BJ (cell line): ENCODE data around the gene CYP24A1. TPM values are rescaled to one million over a fixed set of nuclear protein-coding genes. Genes with fewer than 3 reads are reported as not detected.

Source experiments
- CTCF ChIA-PET: fragments of 350-600 bp; formaldehyde crosslinking; extraction: SDS; loops from one replicate; lab custom pipeline; 2021; ENCODE audit warnings: antibody characterized with exemption, inconsistent platforms; lab: Yijun Ruan, JAX
- POLR2A ChIA-PET: fragments of 300-600 bp; sonication (Branson Sonifier 250); formaldehyde crosslinking; extraction: SDS; loops from one replicate; lab custom pipeline; 2021; ENCODE audit warnings: antibody characterized with exemption; lab: Charles Lee
- DNase-seq: peaks from one replicate; pipeline ENCODE4 v3.0.0-alpha.2; 2011; ENCODE audit warnings: low read depth
- H3K27me3 ChIP-seq: 2 replicates; pipeline ENCODE4 v1.6.0; 2011; ENCODE audit warnings: low read length; ENCODE audit not compliant: control insufficient read depth, insufficient read depth
- H3K36me3 ChIP-seq: 2 replicates; pipeline ENCODE4 v1.5.1; 2011; ENCODE audit warnings: low read length; ENCODE audit not compliant: control insufficient read depth, insufficient read depth
- H3K4me3 ChIP-seq: 2 replicates; pipeline ENCODE4 v1.5.1; 2011; ENCODE audit warnings: low read depth, mild to moderate bottlenecking, control low read depth, low read length
- CTCF ChIP-seq: IDR thresholded peaks from 2 replicates; pipeline ENCODE4 v1.5.1; 2011; ENCODE audit warnings: low read depth, mild to moderate bottlenecking, control low read depth, inconsistent platforms, low read length, moderate library complexity; ENCODE audit not compliant: insufficient read depth
- polyA plus RNA-seq: library from polyadenylated mRNA; depleted of rRNA; stranded (reverse); fragments of >200 nt; gene quantifications from 2 replicates; pipeline ENCODE4 v1.2.3, GENCODE V29; 2011

The CYP24A1 gene
- polyA plus RNA-seq, 1 experiment: 0.10 TPM

- TF ChIP-seq CTCF: no peak
- no peaks in the 10 kb centered on the region for H3K36me3 ChIP-seq
- no peak overlapping the region for H3K4me3 ChIP-seq
- DNase-seq: no peak
- ChIA-PET POLR2A (no interaction called here), CTCF (interaction anchor here (1.1 to 3.1 kb wide), 5 partner anchors 14 to 97 kb away, joined by 3 to 17 read pairs (median 9); partner anchors contain the start of gene PFDN4)
- H3K27me3 ChIP-seq: no peaks in the 10 kb centered on the region
Observed at GRCh38 chr20:54193817-54194216, 20.0 kb upstream of the CYP24A1 start.

- CTCF ChIA-PET: interaction anchor here (1.3 to 2.3 kb wide), 3 partner anchors 9 to 93 kb away, joined by 5 to 8 read pairs (median 6); partner anchors contain the start of gene PFDN4
- Histone ChIP-seq H3K4me3 (no peak overlapping the region), H3K27me3 (no peaks in the 10 kb centered on the region), H3K36me3 (no peaks in the 10 kb centered on the region)
- DNase-seq: no peak
- POLR2A ChIA-PET: no interaction called here
- TF ChIP-seq CTCF: no peak
Observed at GRCh38 chr20:54190217-54190616, 16.4 kb upstream of the CYP24A1 start.

- H3K4me3 ChIP-seq: no peak overlapping the region
- ChIA-PET POLR2A (no interaction called here), CTCF (interaction anchor here (0.9 to 1.8 kb wide), 2 partner anchors 9 to 18 kb away, joined by 3 to 6 read pairs; partner anchors contain the start of gene PFDN4)
- no peak for TF ChIP-seq CTCF
- DNase-seq: no peak
- H3K27me3 ChIP-seq: peaks cover 3% of the 10 kb centered on the region
- H3K36me3 ChIP-seq: no peaks in the 10 kb centered on the region
Observed at GRCh38 chr20:54189630-54190029, 15.8 kb upstream of the CYP24A1 start.

GRCh38 chr20:54188132-54188849 is 14.5 kb upstream of the CYP24A1 start:
- POLR2A ChIA-PET: no interaction called here
- no peak for DNase-seq
- H3K27me3 ChIP-seq: peaks cover 3% of the 10 kb centered on the region
- TF ChIP-seq CTCF: no peak
- H3K36me3 ChIP-seq: no peaks in the 10 kb centered on the region
- CTCF ChIA-PET: interaction anchor here (0.9 to 2.0 kb wide), 5 partner anchors 9 to 91 kb away, joined by 4 to 9 read pairs (median 7); partner anchors contain the start of gene PFDN4
- H3K4me3 ChIP-seq: no peak overlapping the region

- H3K4me3 ChIP-seq: no peak overlapping the region
- ChIA-PET CTCF (interaction anchor here (2.0 kb wide), 1 partner anchor 14 kb away, joined by 6 read pairs; no protein-coding TSS in a partner anchor), POLR2A (no interaction called here)
- no peak for DNase-seq
- H3K27me3 ChIP-seq: peaks cover 7% of the 10 kb centered on the region
- no peak for TF ChIP-seq CTCF
- H3K36me3 ChIP-seq: no peaks in the 10 kb centered on the region
Observed at GRCh38 chr20:54184904-54185626, 11.3 kb upstream of the CYP24A1 start.
